ENCODE data around the gene FRS3.

The FRS3 gene

DNA sequence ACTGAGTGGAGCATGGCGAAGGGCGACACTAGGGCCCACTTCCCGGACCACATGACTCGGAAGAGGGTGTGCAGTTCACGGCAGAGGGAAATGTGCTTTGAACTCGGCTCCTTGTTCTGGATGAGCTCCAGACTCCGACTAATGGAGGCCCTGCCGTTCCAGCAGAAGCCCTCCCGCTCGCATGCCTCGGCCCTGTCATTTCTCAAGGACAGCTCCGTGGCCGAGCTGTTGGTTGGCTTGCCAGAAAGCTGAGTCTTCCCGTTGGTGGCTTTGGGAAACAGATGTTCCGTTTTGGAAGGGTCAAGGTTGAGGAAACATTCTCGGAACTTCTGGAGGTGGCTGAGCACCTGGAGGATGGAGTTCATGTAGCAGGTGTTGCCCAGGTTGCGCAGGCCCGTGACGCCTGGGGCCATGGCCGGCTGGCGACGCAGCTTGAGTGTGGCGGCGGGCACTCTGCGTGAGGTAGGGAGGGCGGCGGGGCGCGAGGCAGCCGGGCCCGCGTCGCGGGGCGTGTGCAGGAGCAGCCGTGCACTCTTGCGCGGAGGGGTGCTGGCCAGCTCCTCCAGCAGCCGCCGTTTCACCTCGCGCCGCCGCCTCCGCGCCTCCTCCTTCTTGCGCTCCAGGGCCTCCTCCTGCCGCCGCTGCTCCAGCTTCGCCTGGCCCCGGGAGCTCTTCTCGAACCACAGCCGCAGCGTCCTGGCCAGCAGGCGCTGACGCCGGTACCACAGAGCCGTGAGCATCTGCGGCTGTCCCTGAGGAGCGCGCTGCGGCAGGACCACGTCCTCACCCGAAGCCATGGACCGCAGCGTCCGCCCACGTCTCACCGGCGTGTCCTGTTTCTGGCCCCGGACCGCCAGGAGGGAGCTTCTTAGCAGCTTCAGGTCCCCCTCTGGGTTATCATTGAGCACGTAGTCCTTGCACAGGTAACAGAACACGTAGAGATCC, 26.4 kb upstream of the FRS3 start:
- Mint-ChIP-seq H3K9me3 (no peaks in the 10 kb centered on the region), H3K27ac (no peak overlapping the region), H3K36me3 (ENCODE audit: low read depth) (no peaks in the 10 kb centered on the region), H3K27me3 (no peaks in the 10 kb centered on the region), H3K4me1 (no peaks in the 10 kb centered on the region), H3K4me3 (no peak overlapping the region)
- DNase-seq (no peak), ATAC-seq (no peak)

DNA sequence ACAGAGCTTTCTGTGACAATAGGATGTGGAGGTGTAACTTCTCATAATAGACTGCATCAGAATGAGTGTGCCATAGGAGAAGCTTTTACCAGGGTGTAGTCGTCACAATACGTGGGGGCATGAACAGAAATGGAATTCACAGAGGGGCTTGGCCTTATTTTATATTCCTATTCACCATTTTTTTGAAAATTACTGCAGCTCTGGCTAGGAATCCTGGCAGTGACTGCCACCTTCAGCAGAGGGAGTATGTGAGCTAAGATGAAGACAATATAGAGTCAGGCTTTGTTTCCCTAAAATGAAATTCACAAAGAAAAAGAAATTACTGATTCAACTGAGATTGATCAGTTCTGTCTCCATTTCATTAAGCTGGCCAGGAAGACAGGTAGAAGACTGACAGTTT, 21.7 kb upstream of the FRS3 start:
- no peaks in the 10 kb centered on the region for H3K27me3 Mint-ChIP-seq
- ATAC-seq (no peak), DNase-seq (no peak)
- no peaks in the 10 kb centered on the region for H3K9me3 Mint-ChIP-seq
- H3K27ac Mint-ChIP-seq, result no peak overlapping the region
- no peak overlapping the region for H3K4me3 Mint-ChIP-seq
- peaks cover 2% of the 10 kb centered on the region for H3K36me3 Mint-ChIP-seq (ENCODE audit: low read depth)
- H3K4me1 Mint-ChIP-seq, result no peaks in the 10 kb centered on the region

DNA sequence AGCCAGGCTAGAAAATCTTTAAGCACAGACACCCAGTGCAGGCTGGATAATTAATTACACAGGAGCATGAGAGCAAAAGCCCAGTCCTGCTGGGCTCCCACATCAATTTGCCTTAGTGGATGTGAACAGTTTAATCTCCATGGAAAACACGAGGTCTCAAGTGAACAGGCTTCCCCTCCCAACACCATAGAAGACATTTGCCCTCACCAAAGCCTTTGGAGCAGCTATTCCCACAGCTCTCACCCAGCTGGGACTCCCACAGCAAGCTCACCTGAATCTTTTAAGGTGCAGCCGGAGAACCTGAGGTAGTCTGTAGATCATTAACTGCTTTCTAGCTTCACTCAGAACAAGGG, 19.8 kb upstream of the FRS3 start:
- no peak for DNase-seq
- H3K27ac Mint-ChIP-seq, result no peak overlapping the region

DNA sequence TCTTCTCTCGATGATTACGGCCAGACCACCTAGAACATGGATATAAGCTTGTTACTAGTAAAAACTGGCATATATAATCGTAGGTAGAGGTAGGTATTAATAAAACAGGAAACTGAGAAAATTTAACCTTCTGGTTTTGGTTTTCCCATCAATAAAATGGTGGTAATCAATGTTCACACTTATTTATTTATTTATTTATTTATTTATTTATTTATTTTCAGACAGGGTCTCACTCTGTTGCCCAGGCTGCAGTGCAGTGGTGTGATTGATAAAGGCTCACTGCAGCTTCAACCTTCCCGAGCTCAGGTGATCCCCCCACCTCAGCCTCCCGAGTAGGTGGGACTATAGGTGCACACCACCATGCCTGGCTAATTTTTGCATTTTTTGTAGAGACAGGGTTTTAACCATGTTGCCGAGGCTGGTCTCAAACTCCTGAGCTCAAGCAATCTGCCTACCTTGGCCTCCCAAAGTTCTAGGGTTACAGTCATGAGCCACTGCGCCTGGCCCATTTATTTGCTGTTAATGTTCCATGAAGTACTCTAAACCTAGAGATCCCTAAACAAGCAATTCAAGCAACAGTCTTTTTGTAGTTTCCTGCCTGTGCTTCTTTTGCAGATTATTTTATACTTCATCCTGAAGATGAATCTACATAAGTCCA, 19.3 kb upstream of the FRS3 start:
- DNase-seq, result no peak
- peaks cover 3% of the 10 kb centered on the region for H3K4me1 Mint-ChIP-seq
- H3K9me3 Mint-ChIP-seq, result no peaks in the 10 kb centered on the region
- peaks cover 5% of the 10 kb centered on the region for H3K36me3 Mint-ChIP-seq (ENCODE audit: low read depth)
- H3K4me3 Mint-ChIP-seq, result no peak overlapping the region
- no peaks in the 10 kb centered on the region for H3K27me3 Mint-ChIP-seq
- ATAC-seq, result no peak
- no peak overlapping the region for H3K27ac Mint-ChIP-seq

More for the DNA sequence above, 19.8 kb upstream of the FRS3 start:
- Mint-ChIP-seq H3K4me3 (no peak overlapping the region), H3K27me3 (no peaks in the 10 kb centered on the region), H3K36me3 (ENCODE audit: low read depth) (peaks cover 5% of the 10 kb centered on the region), H3K4me1 (peaks cover under 1% of the 10 kb centered on the region), H3K9me3 (no peaks in the 10 kb centered on the region)
- no peak for ATAC-seq

DNA sequence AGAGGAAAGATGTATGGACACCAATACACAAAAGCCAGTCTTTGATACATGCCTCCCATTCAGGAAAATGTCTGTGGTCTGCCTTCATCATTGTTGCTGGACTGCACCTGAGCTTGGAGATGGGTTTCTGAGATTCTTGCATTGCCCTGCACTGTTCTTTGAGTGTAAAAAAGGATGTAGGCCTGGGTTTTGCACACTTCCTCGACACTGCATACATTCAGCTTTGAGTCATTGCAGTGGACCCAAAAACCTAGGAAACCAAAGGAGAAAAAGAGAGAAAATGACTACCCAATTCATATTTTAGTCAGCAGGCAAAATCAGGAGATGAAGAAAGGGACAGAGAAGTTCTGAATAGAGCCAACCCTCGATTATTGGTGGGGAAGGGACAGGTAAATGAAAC, 16.8 kb upstream of the FRS3 start:
- no peak for DNase-seq
- peaks cover 9% of the 10 kb centered on the region for H3K4me1 Mint-ChIP-seq
- ATAC-seq, result no peak

DNA sequence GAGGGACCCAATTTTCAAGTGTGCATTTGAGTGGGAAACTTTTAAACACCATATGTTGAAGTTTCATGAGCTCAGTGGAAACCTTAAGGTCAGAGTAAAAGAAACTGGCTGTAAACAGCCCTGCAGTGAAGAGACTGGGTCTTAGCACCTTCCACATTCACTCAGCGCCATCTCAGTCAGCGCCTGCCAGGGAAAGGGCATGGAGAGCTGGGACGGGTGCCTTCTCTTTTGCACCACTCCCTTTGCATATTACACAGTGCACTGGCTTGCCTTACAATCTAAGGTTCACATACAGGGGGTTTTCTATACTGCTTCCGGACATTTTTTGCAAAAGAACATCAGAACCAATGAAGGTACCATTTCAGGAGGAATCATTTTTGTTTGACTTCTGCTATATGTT, 12.3 kb upstream of the FRS3 start:
- H3K36me3 Mint-ChIP-seq (ENCODE audit: low read depth), result peaks cover 49% of the 10 kb centered on the region
- peak overlapping the region; percentile 57 for H3K27ac Mint-ChIP-seq
- H3K4me3 Mint-ChIP-seq, result no peak overlapping the region
- DNase-seq (no peak), ATAC-seq (no peak)
- peaks cover 26% of the 10 kb centered on the region for H3K4me1 Mint-ChIP-seq
- H3K9me3 Mint-ChIP-seq, result no peaks in the 10 kb centered on the region
- no peaks in the 10 kb centered on the region for H3K27me3 Mint-ChIP-seq

More for the DNA sequence above, 16.8 kb upstream of the FRS3 start:
- peaks cover 18% of the 10 kb centered on the region for H3K36me3 Mint-ChIP-seq (ENCODE audit: low read depth)
- no peaks in the 10 kb centered on the region for H3K27me3 Mint-ChIP-seq
- no peak overlapping the region for H3K27ac Mint-ChIP-seq
- no peak overlapping the region for H3K4me3 Mint-ChIP-seq
- no peaks in the 10 kb centered on the region for H3K9me3 Mint-ChIP-seq

DNA sequence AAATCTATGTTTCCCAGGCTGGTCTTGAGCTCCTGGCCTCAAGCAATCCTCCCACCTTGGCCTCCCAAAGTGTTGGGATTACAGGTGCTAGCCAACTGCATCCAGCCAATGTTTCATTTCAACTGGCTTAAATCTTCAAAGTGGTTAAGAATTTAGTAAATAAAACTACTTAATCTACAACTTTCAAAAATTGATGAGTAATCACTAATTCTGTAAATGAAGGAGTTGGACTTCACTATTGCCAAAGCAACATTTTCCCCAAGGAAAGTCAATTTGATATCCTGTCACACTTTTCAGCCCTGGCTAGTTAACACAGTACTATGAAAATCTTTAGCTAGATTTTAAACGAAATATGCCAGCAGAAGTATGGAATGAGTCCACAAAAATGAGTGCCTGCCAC, 11.6 kb upstream of the FRS3 start:
- Mint-ChIP-seq H3K27ac (peak overlapping the region; percentile 57), H3K36me3 (ENCODE audit: low read depth) (peaks cover 49% of the 10 kb centered on the region), H3K4me3 (no peak overlapping the region), H3K27me3 (no peaks in the 10 kb centered on the region), H3K4me1 (peaks cover 26% of the 10 kb centered on the region), H3K9me3 (no peaks in the 10 kb centered on the region)
- DNase-seq (no peak), ATAC-seq (no peak)

DNA sequence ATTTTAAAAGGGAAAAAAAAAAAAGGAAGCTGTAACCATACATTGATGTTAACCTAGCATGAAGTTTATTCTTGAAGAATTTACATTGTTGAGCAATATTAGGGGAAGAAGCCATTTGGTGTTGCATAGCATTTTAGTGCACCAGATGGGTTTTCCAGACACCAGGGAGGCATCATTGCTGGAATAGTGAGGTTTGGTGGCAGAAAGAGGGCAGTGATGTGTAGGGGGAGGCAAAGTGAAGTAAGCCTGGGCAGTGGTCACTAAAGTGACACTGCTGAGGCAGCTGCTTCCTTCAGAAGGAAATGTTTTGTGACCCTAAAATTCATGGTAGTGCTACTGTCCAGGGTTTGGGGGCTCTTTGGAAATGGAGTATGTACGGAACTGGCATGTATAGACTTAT, 10.3 kb upstream of the FRS3 start:
- no peak for ATAC-seq
- Mint-ChIP-seq H3K27ac (peak overlapping the region; percentile 45), H3K9me3 (no peaks in the 10 kb centered on the region), H3K4me1 (peaks cover 26% of the 10 kb centered on the region), H3K36me3 (ENCODE audit: low read depth) (peaks cover 48% of the 10 kb centered on the region), H3K27me3 (no peaks in the 10 kb centered on the region), H3K4me3 (peak overlapping the region; percentile 95)
- no peak for DNase-seq

DNA sequence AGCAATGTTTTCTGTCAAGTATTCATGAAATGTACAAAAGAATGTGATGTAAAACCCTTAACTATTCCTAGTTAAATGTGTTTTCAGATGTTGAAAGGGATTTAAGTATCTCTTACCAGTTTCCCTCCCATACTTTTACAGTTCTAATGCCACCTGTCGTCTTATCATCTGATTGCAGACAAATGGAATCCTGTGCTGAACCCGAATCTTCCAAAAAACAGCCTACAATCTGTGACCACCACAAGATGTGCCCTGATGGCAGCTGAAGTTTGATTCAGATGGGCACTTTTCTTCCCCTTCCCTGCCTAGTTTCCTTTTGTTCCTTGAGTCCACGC, 9.7 kb upstream of the FRS3 start:
- Mint-ChIP-seq H3K36me3 (ENCODE audit: low read depth) (peaks cover 46% of the 10 kb centered on the region), H3K27me3 (no peaks in the 10 kb centered on the region), H3K4me1 (peaks cover 24% of the 10 kb centered on the region), H3K4me3 (peak overlapping the region; percentile 95), H3K27ac (peak overlapping the region; percentile 81), H3K9me3 (no peaks in the 10 kb centered on the region)
- no peak for DNase-seq
- ATAC-seq, result no peak

DNA sequence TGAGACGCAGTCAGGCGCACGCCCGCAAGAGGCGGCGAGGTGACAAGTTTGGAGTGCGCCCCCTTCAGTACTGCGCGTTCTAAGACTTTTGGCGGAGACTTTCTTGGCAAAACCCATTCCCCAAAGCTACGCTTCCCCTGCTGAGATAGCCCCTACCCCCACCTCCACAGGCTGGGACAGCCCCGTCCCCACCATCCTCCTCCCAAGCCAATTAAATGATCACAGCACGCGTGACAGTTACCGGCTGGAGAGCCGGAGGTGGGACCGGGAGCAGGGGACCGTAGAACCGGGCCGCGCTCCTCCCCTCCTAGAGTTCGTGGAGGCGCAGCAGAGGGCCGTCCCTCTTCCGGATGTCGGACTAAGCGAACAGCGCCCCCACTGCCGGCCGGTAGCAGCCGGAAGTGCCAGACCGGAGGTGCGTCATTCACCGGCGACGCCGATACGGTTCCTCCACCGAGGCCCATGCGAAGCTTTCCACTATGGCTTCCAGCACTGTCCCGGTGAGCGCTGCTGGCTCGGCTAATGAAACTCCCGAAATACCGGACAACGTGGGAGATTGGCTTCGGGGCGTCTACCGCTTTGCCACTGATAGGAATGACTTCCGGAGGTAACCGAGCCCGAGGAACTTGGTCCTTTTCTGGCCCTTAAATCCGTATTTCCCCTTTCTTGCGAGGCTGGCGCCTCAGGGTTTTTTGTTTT, 7.7 kb upstream of the FRS3 start, which contains the start of gene TOMM6:
TSS of gene TOMM6 (plus strand) at position 476 of the 699 bp plus-strand sequence. CDS start at position 480, 4 bp downstream.
- ATAC-seq (peak; percentile 87), DNase-seq (peak; percentile 97)
- H3K27ac Mint-ChIP-seq, result peak within 1 kb of the TSS; percentile 97
- no peaks in the 10 kb centered on the region for H3K27me3 Mint-ChIP-seq
- H3K4me1 Mint-ChIP-seq, result peaks cover 22% of the 10 kb centered on the region
- H3K36me3 Mint-ChIP-seq (ENCODE audit: low read depth), result peaks cover 42% of the 10 kb centered on the region
- peak within 1 kb of the TSS; percentile 95 for H3K4me3 Mint-ChIP-seq
- no peaks in the 10 kb centered on the region for H3K9me3 Mint-ChIP-seq

DNA sequence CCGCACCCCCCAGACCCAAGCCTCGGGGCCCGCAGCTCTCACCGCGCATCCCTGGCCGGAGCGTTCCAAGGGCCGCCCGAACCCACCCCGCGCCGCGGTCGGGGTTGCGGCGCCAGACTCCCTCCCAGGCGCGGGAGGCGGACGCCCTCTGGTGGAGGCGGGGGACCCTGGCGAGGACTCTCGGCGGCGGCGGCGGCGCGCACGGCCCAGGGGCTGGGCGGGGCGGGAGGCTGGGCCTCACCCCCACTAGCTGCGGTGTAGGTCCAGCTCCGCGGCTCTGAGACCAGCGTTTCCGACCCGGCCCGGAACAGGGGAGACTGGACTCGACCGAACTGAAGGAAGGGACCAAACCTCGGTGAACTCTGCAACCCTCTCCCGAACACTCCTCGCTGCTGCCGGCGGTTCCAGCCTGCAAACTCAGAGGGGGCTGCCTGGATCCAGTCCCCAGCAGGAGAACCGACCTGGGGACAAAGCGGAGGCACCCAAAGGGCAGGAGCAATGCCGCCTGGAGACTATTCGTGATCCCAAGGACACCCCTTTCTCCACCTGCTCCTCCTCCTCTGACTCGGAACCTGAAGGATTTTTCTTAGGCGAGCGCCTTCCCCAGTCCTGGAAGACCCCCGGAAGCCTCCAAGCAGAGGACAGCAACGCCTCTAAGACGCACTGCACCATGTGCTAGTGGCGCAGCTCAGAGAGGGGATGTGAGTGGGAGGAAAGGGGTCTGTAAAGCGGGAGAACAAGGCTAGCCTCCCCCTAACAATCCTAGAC, 6.9 kb upstream of the FRS3 start:
- peaks cover 35% of the 10 kb centered on the region for H3K36me3 Mint-ChIP-seq (ENCODE audit: low read depth)
- H3K27me3 Mint-ChIP-seq, result peaks cover 3% of the 10 kb centered on the region
- peak overlapping the region; percentile 97 for H3K27ac Mint-ChIP-seq
- ATAC-seq, result peak; percentile 75
- H3K9me3 Mint-ChIP-seq, result no peaks in the 10 kb centered on the region
- DNase-seq, result peak; percentile 93
- peaks cover 18% of the 10 kb centered on the region for H3K4me1 Mint-ChIP-seq
- H3K4me3 Mint-ChIP-seq, result peak overlapping the region; percentile 95

DNA sequence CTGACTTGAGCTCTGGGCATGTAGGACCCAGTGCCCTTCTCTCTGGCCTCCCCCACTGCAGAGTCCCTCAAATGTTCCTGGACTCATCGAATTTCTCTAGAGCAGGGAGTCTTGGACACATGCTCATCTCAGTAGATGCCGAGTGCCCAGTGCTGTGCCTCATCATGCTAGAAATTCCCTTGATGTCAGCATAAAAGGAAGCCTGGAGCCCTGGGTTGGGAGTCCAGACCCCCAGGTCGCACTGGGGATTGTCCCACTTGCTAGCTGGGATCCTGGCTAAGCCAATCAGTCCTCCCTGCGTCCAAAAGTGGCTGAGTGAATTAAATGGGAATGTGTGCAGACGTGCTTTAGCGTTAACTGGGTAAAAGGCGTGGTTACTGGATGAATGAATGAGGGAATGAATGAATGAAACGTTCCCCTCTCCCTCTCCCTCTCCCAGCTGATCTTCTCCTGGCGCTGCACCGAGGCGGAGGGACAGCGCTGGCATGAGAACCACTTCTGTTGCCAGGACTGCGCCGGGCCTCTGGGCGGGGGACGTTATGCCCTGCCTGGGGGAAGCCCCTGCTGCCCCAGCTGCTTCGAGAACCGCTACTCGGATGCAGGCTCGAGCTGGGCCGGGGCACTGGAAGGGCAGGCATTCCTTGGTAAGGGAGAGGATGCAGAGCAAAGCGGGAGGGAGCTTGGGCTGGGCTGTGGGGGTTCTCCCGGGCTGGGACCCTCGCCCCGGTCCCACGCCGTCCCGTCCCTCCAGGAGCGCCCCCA, 6.2 kb upstream of the FRS3 start:
- Mint-ChIP-seq H3K36me3 (ENCODE audit: low read depth) (peaks cover 30% of the 10 kb centered on the region), H3K27ac (no peak overlapping the region), H3K4me3 (peak overlapping the region; percentile 95), H3K9me3 (no peaks in the 10 kb centered on the region), H3K4me1 (peaks cover 21% of the 10 kb centered on the region), H3K27me3 (peaks cover 9% of the 10 kb centered on the region)
- ATAC-seq (no peak), DNase-seq (peak; percentile 16)

DNA sequence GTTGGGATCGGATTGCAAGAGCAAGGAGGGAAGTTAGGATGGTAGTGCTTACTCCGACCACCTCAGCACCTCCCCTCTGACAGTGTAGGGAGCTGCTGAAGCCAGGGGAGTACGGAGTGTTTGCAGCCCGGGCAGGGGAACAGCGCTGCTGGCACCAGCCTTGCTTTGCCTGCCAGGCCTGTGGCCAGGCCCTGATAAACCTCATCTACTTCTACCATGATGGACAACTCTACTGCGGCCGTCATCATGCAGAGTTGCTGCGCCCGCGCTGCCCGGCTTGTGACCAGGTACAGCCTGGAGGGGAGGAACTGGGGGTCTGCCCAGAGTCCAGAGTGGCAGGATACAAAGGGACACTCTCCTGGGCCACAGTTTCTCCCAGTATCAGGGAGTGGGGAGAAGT, 5.6 kb upstream of the FRS3 start:
- H3K4me1 Mint-ChIP-seq, result peaks cover 19% of the 10 kb centered on the region
- H3K27me3 Mint-ChIP-seq, result peaks cover 10% of the 10 kb centered on the region
- DNase-seq (no peak), ATAC-seq (no peak)
- no peaks in the 10 kb centered on the region for H3K9me3 Mint-ChIP-seq
- H3K27ac Mint-ChIP-seq, result no peak overlapping the region
- H3K36me3 Mint-ChIP-seq (ENCODE audit: low read depth), result peaks cover 25% of the 10 kb centered on the region
- peak overlapping the region; percentile 95 for H3K4me3 Mint-ChIP-seq
